ENCODE results near the gene CPT1C.
"Not testable (repeated sequence)": the region's sequence is repeated elsewhere in the genome, so short reads cannot be mapped to it uniquely, and the experiment has no call there.

CPT1C gene

DNA sequence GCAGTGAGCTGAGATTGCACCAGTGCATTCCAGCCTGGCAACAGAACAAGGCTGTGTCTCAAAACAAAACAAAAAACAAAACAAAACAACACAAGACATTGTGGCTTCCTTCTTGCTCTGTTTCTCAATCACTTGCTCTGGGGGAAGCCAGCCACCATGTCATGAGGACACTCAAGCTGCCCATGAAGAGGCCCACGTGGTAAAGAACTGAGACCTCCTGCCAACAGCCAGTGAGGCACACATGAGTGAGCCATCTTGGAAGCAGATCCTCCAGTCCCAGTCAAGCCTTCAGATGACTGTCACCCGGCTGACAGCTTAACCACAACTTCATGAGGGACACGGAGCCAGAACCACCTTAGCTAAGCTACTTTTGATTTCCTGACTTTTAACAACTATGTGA, 25.2 kb downstream of the CPT1C start:
- H4K20me1 ChIP-seq (ENCODE audit: insufficient read depth): no peaks in the 10 kb centered on the region
- TF ChIP-seq, protein P1, sequence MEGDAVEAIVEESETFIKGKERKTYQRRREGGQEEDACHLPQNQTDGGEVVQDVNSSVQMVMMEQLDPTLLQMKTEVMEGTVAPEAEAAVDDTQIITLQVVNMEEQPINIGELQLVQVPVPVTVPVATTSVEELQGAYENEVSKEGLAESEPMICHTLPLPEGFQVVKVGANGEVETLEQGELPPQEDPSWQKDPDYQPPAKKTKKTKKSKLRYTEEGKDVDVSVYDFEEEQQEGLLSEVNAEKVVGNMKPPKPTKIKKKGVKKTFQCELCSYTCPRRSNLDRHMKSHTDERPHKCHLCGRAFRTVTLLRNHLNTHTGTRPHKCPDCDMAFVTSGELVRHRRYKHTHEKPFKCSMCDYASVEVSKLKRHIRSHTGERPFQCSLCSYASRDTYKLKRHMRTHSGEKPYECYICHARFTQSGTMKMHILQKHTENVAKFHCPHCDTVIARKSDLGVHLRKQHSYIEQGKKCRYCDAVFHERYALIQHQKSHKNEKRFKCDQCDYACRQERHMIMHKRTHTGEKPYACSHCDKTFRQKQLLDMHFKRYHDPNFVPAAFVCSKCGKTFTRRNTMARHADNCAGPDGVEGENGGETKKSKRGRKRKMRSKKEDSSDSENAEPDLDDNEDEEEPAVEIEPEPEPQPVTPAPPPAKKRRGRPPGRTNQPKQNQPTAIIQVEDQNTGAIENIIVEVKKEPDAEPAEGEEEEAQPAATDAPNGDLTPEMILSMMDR (conservative IDR thresholded peaks at IDR 0.05; ENCODE audit: low read depth, low read length): no peak
- no peaks in the 10 kb centered on the region for H3K4me1 ChIP-seq (ENCODE audit: low read depth, poor library complexity, severe bottlenecking)
- H3K9ac ChIP-seq: no peak overlapping the region
- no peaks in the 10 kb centered on the region for H3K36me3 ChIP-seq (ENCODE audit: insufficient read depth)
- no peak overlapping the region for H3K27ac ChIP-seq
- no peaks in the 10 kb centered on the region for H3K27me3 ChIP-seq (ENCODE audit: insufficient read depth, low read depth)
- no peaks in the 10 kb centered on the region for H3K79me2 ChIP-seq (ENCODE audit: insufficient read depth, low read depth)
- no peak overlapping the region for H3K4me3 ChIP-seq (IDR thresholded peaks at IDR 0.05; ENCODE audit: insufficient read depth, low read depth, low read length)
- no peak overlapping the region for H2AFZ ChIP-seq (ENCODE audit: low read depth)
- H3K4me2 ChIP-seq: no peak overlapping the region

DNA sequence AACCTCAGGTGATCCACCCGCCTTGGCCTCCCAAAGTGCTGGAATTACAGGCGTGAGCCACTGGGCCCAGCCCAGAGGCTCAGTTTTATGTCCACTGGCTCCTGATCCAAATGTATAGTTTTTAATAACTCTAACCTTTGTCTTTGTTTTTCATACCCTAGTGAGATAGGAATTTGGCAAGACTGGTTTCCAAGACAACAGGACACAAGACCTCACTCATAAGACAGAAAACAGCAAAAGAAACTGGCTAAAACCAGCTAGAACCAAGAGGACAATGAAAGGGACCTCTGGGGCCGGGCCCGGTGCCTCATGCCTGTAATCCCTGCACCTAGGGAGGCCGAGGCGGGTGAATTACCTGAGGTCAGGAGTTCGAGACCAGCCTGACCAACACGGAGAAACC, 27.6 kb downstream of the CPT1C start:
- no peak overlapping the region for H3K4me2 ChIP-seq
- no peak overlapping the region for H3K9ac ChIP-seq
- no peak overlapping the region for H3K4me3 ChIP-seq (IDR thresholded peaks at IDR 0.05; ENCODE audit: insufficient read depth, low read depth, low read length)
- TF ChIP-seq, protein P1 (conservative IDR thresholded peaks at IDR 0.05; ENCODE audit: low read depth, low read length): no peak
- H3K79me2 ChIP-seq (ENCODE audit: insufficient read depth, low read depth): no peaks in the 10 kb centered on the region
- H3K36me3 ChIP-seq (ENCODE audit: insufficient read depth): no peaks in the 10 kb centered on the region
- no peaks in the 10 kb centered on the region for H3K4me1 ChIP-seq (ENCODE audit: low read depth, poor library complexity, severe bottlenecking)
- no peak overlapping the region for H2AFZ ChIP-seq (ENCODE audit: low read depth)
- peaks cover 2% of the 10 kb centered on the region; the same call in 1 of the 2 replicates for H3K27me3 ChIP-seq (ENCODE audit: insufficient read depth, low read depth)
- H3K27ac ChIP-seq: no peak overlapping the region
- no peaks in the 10 kb centered on the region for H4K20me1 ChIP-seq (ENCODE audit: insufficient read depth)

DNA sequence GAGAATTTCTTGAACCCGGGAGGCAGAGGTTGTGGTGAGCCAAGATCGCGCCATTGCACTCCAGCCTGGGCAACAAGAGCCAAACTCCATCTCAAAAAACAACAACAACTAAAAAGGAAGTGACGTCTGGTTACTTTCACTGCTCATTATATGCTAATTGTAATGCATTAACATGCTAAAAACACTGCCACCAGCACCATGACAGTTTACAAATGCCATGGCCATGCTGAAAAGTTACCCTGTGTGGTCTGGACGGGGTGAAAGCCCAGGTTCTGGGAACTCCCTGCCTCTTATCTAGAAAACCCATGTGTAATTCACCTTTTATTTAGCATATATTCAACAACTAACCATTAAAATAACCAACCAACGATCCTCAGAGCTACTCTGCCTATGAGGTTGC, 28.1 kb downstream of the CPT1C start:
- no peak overlapping the region for H3K27ac ChIP-seq
- H4K20me1 ChIP-seq (ENCODE audit: insufficient read depth): no peaks in the 10 kb centered on the region
- no peaks in the 10 kb centered on the region for H3K4me1 ChIP-seq (ENCODE audit: low read depth, poor library complexity, severe bottlenecking)
- H3K36me3 ChIP-seq (ENCODE audit: insufficient read depth): no peaks in the 10 kb centered on the region
- H3K4me2 ChIP-seq: no peak overlapping the region
- no peak overlapping the region for H3K9ac ChIP-seq
- no peak overlapping the region for H2AFZ ChIP-seq (ENCODE audit: low read depth)
- no peak overlapping the region for H3K4me3 ChIP-seq (IDR thresholded peaks at IDR 0.05; ENCODE audit: insufficient read depth, low read depth, low read length)
- TF ChIP-seq, protein P1 (conservative IDR thresholded peaks at IDR 0.05; ENCODE audit: low read depth, low read length): no peak
- H3K79me2 ChIP-seq (ENCODE audit: insufficient read depth, low read depth): no peaks in the 10 kb centered on the region
- peaks cover 7% of the 10 kb centered on the region; the same call in 1 of the 2 replicates for H3K27me3 ChIP-seq (ENCODE audit: insufficient read depth, low read depth)

DNA sequence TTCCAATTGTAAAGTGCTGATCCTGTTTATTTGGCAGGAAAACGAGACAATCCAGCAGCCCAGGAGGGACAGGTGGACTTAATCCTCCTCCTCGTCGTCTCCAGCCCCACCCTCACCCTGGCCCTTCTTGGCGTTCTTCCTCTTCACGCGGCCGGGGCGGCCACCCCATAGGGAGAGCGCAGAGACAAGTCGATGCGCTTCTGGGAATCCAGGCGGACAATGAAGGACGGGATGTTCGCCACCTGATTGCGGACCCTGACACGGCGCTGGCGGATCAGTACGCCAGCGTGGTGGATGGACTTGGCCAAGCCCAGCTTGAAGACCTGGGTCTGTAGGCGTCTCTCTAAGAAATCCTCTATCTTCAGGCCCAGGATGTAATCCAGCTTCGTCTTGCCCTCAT, 28.5 kb downstream of the CPT1C start:
- H4K20me1 ChIP-seq (ENCODE audit: insufficient read depth); H2AFZ ChIP-seq (ENCODE audit: low read depth); H3K36me3 ChIP-seq (ENCODE audit: insufficient read depth); H3K4me3 ChIP-seq (IDR thresholded peaks at IDR 0.05; ENCODE audit: insufficient read depth, low read depth, low read length); H3K79me2 ChIP-seq (ENCODE audit: insufficient read depth, low read depth); H3K9ac ChIP-seq; H3K27ac ChIP-seq; H3K4me2 ChIP-seq; H3K4me1 ChIP-seq (ENCODE audit: low read depth, poor library complexity, severe bottlenecking): not testable (repeated sequence)
- H3K27me3 ChIP-seq (ENCODE audit: insufficient read depth, low read depth): peaks cover 10% of the 10 kb centered on the region; the same call in 1 of the 2 replicates

DNA sequence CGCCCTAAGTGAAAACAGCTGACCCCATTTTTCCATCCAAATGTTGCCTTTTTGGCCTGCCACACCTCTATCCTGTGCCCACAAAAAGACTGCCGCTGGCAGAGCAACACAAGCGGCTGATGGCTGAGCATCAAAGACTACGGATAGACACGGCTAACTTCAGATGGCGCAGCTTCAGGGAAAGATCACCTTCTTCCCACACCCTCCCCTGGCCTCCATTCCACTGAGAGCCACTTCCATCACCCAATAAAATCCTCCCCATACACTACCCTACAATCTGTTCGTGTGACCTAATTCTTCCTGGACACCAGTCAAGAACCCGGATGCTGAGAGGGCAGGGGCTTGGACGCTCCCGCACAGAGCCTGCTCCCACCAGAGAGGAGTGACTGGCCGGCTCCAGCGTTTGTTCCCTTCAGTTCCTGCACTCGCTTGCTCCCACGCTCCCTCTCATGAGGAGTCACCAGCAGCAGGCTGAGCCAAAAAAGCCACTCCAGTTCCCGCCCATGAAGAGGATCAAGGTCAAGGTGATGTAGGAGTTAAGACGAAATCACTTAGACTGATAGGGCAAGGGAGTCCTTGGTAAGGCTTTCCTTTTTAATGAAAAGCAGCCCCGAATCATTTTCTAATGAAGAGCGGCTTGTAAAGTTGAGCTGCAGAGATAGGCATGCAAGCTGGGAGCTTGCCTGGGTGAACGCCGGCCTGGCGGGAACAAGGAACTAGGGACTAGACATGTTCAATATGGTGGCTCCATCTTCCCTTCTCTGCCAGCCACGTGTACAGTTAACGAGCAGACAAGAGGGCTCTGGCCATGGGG, 36.5 kb downstream of the CPT1C start:
- Histone ChIP-seq H3K36me3 (ENCODE audit: insufficient read depth) (no peaks in the 10 kb centered on the region), H3K79me2 (ENCODE audit: insufficient read depth, low read depth) (no peaks in the 10 kb centered on the region), H4K20me1 (ENCODE audit: insufficient read depth) (no peaks in the 10 kb centered on the region), H3K9ac (no peak overlapping the region), H2AFZ (ENCODE audit: low read depth) (no peak overlapping the region), H3K4me1 (ENCODE audit: low read depth, poor library complexity, severe bottlenecking) (no peaks in the 10 kb centered on the region), H3K4me2 (no peak overlapping the region), H3K27me3 (ENCODE audit: insufficient read depth, low read depth) (peaks cover 70% of the 10 kb centered on the region), H3K4me3 (IDR thresholded peaks at IDR 0.05; ENCODE audit: insufficient read depth, low read depth, low read length) (no peak overlapping the region), H3K27ac (no peak overlapping the region)
- TF ChIP-seq, protein P1 (conservative IDR thresholded peaks at IDR 0.05; ENCODE audit: low read depth, low read length): no peak
